Stimulated activated CD4-positive, alpha-beta T cell treated with anti-CD3 and anti-CD28 coated beads, Interleukin-4, amount 100 ng/mL, for 1 hour (primary cell): Measurements from ENCODE around the gene C1orf94.

ENCODE experiments used
- DNase-seq: peaks from one replicate; pipeline ENCODE4 v3.0.0-alpha.2; 2020

C1orf94 gene

GRCh38 chr1:34176830-34177603 is at the start of gene C1orf94:
TSS of gene C1orf94 (plus strand) at chr1:34176907. CDS start at chr1:34177790, 883 bp downstream.
- DNase-seq, result no peak

- DNase-seq, result no peak
Measured at GRCh38 chr1:34127006-34128000, 49.4 kb upstream of the C1orf94 start.

DNA sequence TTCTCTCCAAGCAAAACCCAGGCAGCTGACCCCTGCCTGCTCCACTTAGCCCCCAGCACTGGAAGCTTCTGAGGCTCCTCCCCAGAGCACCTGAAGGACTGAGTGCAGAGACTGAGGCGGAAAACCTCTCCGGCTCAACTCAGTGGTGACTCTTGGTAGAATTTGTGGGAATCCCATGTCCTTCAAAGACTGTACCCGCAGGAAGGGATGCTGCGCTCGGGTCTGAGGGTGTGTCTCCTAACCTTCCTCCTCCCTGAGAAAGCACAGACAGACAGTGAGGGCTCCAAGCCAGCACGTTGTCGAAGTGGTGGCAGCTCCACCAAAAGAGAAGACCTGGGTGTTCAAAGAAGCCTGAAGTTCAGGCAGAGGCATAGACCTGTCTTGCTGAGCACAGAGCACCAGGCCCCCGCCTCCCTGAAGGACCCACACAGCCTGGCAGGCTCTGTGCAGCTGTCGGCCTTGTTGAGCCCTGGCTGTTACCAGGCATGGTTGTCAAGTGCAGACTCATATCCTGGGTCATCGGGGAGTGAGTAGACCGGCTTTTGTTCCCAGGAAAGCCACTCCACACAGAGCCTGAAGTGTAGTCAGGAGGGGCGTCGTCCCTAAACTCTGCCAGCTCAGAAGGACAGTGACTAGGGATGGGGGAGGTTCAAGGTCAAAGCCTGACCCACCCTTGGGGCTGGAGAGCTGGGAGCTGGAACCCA is 48.4 kb upstream of the C1orf94 start:
- no peak for DNase-seq

DNA sequence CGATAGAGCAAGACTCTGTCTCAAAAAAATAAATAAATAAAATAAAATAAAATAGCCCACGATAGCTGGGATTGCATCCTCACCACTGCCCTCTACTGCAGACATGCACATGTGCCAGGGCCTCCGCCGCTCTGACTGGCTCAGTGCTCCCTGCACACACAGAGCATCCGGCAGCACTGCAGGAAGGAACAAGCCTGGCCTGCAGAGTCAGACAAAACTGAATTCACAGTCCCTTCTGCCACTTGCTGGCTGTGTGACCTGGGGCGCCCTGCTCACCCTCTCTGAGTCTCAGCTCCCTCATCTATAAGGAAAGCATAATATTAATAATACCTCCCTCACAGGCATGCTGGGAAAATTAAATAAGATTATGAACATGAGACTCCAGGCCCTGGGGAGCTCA is 47.1 kb upstream of the C1orf94 start:
- no peak for DNase-seq

DNA sequence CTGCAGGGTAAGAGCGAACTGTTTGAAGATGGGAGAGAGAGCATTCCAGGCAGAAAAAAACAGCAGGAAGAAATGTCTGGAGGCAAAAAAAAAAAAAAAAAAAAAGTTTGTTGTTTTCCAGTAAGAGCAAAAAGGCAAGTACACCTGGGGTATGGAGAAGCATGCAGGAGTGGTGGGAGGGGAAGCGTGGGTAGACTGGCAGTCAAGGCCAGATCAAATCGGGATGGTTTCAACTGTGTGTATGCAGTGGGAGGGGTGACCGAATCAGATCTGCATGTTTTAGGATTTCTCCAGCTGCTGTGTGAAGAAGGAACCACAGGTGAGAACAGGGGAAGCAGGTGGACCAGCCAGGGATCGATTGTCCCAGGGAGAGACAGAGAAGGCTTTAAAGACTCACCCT is 46.4 kb upstream of the C1orf94 start:
- DNase-seq, result no peak

DNA sequence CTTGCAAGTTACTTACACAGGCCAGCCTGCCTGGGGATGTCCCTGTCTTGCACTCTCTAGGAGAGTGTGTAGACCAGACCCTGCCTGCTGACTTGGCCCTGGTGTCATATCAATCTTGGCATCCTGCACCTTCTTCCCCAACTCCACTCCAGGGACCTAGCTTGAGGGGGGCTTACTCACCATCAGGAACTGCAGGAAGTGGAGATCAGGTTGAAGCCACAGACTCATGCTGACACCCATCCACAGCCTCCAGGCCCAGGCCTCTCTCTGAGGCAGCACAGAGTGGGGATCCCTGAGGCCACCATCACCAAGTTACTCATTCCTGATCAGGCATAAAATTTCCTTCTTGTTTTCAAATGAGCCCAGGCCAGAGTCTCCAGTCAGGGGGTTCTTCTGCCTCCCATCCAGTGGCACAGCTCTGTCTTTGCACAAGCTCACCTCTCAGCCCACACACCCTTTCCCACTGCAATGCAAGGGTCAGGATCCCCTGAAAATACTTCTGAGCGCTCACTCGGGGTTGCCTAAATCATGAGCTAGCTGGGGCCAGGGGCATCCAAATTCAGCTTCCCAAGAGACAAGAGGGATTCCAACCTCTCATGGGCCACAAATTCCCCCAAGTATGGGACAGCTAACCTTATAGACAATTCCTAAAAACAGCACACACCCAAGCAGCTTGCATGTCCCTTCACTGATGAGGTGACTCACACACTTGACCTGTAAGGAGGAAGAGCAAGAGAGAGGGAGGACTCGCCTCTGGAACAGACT is 45.1 kb upstream of the C1orf94 start:
- DNase-seq, result no peak

DNA sequence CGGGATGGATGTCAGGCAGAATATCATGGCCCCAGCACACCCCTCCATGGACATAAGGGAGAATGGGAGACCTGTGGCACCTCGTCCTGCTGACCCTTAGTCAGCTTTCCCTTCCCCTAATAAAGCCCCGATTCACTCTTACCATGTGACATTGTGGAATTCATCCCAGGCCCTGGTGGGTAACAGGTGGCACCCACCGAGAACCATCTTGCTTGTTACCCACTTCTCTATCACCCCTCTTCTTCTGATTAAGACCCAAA is 44.6 kb upstream of the C1orf94 start:
- no peak for DNase-seq

GRCh38 chr1:34137411-34137810 is 39.3 kb upstream of the C1orf94 start:
- DNase-seq, result no peak

DNA sequence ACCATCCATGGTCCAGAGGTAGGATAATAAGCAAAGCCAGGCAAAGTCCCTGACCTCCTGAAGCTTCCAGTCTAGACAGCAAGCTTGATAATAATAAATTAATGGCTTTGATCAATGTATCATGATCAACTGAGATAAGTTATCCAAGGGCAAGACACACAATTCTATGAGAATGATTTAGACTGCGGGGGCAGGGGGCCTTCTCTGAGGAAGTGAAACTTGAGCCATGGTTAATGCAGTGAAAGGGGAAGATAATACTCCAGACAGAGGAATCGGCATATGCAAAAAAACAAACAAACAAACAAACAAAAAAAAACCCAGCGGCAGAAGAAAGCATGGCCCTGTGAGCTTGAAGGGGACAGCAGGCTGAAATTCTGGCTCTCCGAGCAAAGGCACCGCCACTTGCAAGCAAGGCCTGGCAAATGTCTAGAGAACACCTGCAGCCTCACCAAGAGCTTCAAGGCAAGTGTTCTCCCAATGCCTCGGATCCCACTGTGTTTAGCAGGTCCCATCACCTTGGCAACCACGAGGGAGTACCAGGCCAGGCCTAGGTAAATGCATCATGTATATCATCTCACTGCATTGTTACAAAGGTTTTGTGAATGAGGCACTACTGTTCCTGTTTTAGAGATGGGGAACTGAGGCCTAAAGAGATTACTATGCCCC is 36.6 kb upstream of the C1orf94 start:
- no peak for DNase-seq

GRCh38 chr1:34143975-34144374 is 32.7 kb upstream of the C1orf94 start:
- DNase-seq, result no peak

DNA sequence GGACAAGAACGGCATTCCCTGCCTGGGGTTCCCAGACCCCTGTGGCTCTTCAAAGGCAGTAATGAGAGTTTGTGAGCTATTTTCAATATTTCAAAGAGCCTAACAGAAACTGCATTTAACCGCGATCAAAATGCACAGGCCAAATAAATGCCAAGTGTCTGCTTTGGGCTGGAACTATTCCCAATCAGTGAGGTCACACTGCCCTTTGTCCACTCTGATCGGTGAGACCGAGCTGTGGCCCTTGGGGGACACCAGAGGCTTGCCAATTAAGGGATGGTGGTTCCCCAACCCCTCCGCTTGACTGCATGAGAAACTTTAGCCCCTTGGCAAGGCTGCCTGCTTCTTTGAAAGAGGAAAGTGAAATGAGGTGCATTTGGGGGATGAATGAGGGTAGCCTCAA is 31.9 kb upstream of the C1orf94 start:
- DNase-seq, result no peak

DNA sequence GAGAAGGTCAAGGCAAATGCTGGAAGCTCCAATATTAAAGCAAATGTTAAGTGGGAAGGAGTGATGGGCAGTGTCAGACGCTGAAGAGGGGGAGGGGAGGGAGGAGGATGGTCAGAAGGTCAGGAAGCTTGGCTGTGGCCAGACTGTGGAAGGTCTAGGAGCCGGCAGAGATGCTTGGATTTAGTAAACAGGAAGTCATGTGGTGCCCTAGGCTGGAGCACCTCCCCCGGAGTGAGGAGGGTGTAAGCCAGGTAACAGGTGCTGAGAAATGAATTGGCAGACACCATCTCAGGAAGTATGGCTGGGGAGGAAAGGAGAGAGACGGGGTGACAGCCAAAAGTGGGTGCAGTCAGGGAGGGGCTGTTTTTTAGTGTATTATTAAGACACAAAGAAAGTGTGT is 29.4 kb upstream of the C1orf94 start:
- no peak for DNase-seq

DNA sequence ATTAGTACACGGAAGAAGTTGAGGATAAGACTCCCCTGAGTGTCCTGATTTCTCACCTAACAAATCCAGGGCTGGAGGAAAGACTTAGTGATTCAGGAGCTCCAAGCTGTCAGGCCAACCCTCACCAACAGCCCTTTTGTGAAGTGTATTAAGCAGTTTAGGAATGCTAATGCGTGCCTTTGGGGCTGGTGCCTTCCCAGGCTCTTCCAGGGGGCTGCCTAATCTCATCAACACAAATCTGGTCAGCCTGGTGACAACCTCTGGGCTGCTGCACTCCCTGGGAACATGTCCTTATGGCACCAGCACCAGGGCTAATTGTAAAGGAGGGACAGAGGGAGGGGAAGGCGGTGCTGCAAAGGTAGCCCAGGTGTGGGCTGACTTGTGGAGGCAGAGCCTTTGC is 27.2 kb upstream of the C1orf94 start:
- DNase-seq, result no peak

- no peak for DNase-seq
Measured at GRCh38 chr1:34153246-34153645, 23.5 kb upstream of the C1orf94 start.

GRCh38 chr1:34155860-34156259 is 20.8 kb upstream of the C1orf94 start:
- no peak for DNase-seq

GRCh38 chr1:34156739-34157138 is 20.0 kb upstream of the C1orf94 start:
- no peak for DNase-seq

DNA sequence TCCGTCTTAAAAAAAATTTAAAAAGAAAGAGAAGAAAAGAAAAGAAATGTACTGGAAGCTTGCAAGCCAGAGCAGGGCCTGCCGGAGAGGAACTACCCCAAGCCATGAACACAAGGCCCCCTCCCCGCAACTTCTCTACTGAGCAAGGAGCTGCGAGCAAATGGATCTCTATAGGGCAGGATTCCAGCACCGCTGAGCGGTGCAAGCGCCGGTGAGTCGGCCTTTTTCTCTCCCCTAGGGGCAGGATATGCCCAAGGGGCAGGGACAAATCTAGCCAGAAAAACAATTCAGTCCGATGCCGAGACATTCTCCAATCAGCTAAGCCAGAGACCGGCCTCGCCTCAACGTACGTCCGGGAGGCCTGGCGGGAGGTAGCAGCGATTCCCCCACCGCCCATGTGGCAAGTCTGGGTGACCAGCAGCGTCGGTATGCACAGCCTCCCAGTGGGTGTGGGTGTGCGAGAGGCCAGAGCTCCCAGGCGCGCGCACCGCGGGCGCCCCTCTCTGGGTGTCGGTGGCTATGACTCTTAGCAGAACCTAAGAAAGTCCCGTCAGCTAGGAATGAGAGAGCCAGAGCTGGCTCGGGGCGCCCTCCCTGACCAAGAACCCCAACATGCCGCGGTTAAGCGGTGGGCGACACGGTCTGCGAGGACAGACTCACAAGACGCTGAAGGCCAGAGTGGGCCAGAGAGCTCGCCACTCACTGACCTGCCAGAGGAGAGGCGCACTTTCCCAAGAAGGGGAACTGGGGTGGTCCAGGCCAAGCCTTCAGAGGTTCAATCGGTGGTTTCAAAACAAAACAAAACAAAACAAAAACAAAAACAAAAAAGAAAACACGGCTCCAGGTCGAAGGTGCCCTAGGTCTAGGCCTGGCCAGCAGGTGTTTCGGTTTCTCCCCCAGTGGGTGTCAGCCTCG is 13.6 kb upstream of the C1orf94 start:
- no peak for DNase-seq

- no peak for DNase-seq
Measured at GRCh38 chr1:34163792-34164731, 12.6 kb upstream of the C1orf94 start.

GRCh38 chr1:34164771-34165391 is 11.8 kb upstream of the C1orf94 start, which contains the start of gene CSMD2:
TSS of gene CSMD2 (minus strand) at chr1:34165230. CDS start at chr1:34165097, 133 bp downstream.
- no peak for DNase-seq
